ENCODE measurements around the gene CEACAM19.
"Not testable (repeated sequence)": the region's sequence is repeated elsewhere in the genome, so short reads cannot be mapped to it uniquely, and the experiment has no call there.

CEACAM19 gene

GRCh38 chr19:44645407-44646048 lies 25.8 kb upstream of the CEACAM19 start:
- no peak for DNase-seq (ENCODE audit: low read depth)

GRCh38 chr19:44646049-44646416 lies 25.2 kb upstream of the CEACAM19 start:
- DNase-seq (ENCODE audit: low read depth), result no peak

- no peak for DNase-seq (ENCODE audit: low read depth)
Observed at GRCh38 chr19:44647144-44647543, 24.1 kb upstream of the CEACAM19 start.

- peak; percentile 89 for DNase-seq (ENCODE audit: low read depth)
Observed at GRCh38 chr19:44648631-44649251, 22.5 kb upstream of the CEACAM19 start.

- no peak for DNase-seq (ENCODE audit: low read depth)
Observed at GRCh38 chr19:44649578-44650145, 21.6 kb upstream of the CEACAM19 start.

GRCh38 chr19:44653343-44653742 lies 17.9 kb upstream of the CEACAM19 start:
- DNase-seq (ENCODE audit: low read depth), result no peak

- DNase-seq (ENCODE audit: low read depth), result peak; percentile 43
Observed at GRCh38 chr19:44653977-44654774, 17.1 kb upstream of the CEACAM19 start.

GRCh38 chr19:44657211-44657921 lies 13.9 kb upstream of the CEACAM19 start:
- peak; percentile 60 for DNase-seq (ENCODE audit: low read depth)

GRCh38 chr19:44658069-44658733 lies 13.1 kb upstream of the CEACAM19 start:
- no peak for DNase-seq (ENCODE audit: low read depth)

- DNase-seq (ENCODE audit: low read depth), result no peak
Observed at GRCh38 chr19:44660081-44660480, 11.2 kb upstream of the CEACAM19 start.

GRCh38 chr19:44661205-44661604 lies 10.1 kb upstream of the CEACAM19 start:
- DNase-seq (ENCODE audit: low read depth), result no peak

- DNase-seq (ENCODE audit: low read depth), result no peak
Observed at GRCh38 chr19:44661904-44662303, 9.4 kb upstream of the CEACAM19 start.

GRCh38 chr19:44662691-44663385 lies 8.4 kb upstream of the CEACAM19 start:
- peak; percentile 67 for DNase-seq (ENCODE audit: low read depth)

GRCh38 chr19:44663996-44664395 lies 7.3 kb upstream of the CEACAM19 start:
- no peak for DNase-seq (ENCODE audit: low read depth)

- no peak for DNase-seq (ENCODE audit: low read depth)
Observed at GRCh38 chr19:44664976-44665375, 6.3 kb upstream of the CEACAM19 start.

GRCh38 chr19:44666852-44667556 lies 4.3 kb upstream of the CEACAM19 start:
- no peak for DNase-seq (ENCODE audit: low read depth)

GRCh38 chr19:44668985-44669764 lies 2.1 kb upstream of the CEACAM19 start:
- no peak for DNase-seq (ENCODE audit: low read depth)

GRCh38 chr19:44670027-44670426 lies 1.3 kb upstream of the CEACAM19 start:
- DNase-seq (ENCODE audit: low read depth), result not testable (repeated sequence)

GRCh38 chr19:44672226-44672625 lies 944 bp downstream of the CEACAM19 start:
- DNase-seq (ENCODE audit: low read depth), result no peak

- DNase-seq (ENCODE audit: low read depth), result no peak
Observed at GRCh38 chr19:44673510-44673909, 2.2 kb downstream of the CEACAM19 start.
